BJ (cell line): ENCODE results near the gene RASL10B. TPM values are rescaled to one million over a fixed set of nuclear protein-coding genes. Genes with fewer than 3 reads are reported as not detected.
"Not testable (repeated sequence)": the region's sequence is repeated elsewhere in the genome, so short reads cannot be mapped to it uniquely, and the experiment has no call there.

Experiments used
- CTCF ChIA-PET: fragments of 350-600 bp; formaldehyde crosslinking; extraction: SDS; loops from one replicate; lab custom pipeline; 2021; ENCODE audit warnings: antibody characterized with exemption, inconsistent platforms; lab: Yijun Ruan, JAX
- POLR2A ChIA-PET: fragments of 300-600 bp; sonication (Branson Sonifier 250); formaldehyde crosslinking; extraction: SDS; loops from one replicate; lab custom pipeline; 2021; ENCODE audit warnings: antibody characterized with exemption; lab: Charles Lee
- DNase-seq: peaks from one replicate; pipeline ENCODE4 v3.0.0-alpha.2; 2011; ENCODE audit warnings: low read depth
- H3K27me3 ChIP-seq: 2 replicates; pipeline ENCODE4 v1.6.0; 2011; ENCODE audit warnings: low read length; ENCODE audit not compliant: control insufficient read depth, insufficient read depth
- H3K36me3 ChIP-seq: 2 replicates; pipeline ENCODE4 v1.5.1; 2011; ENCODE audit warnings: low read length; ENCODE audit not compliant: control insufficient read depth, insufficient read depth
- H3K4me3 ChIP-seq: 2 replicates; pipeline ENCODE4 v1.5.1; 2011; ENCODE audit warnings: low read depth, mild to moderate bottlenecking, control low read depth, low read length
- CTCF ChIP-seq: IDR thresholded peaks from 2 replicates; pipeline ENCODE4 v1.5.1; 2011; ENCODE audit warnings: low read depth, mild to moderate bottlenecking, control low read depth, inconsistent platforms, low read length, moderate library complexity; ENCODE audit not compliant: insufficient read depth
- polyA plus RNA-seq: library from polyadenylated mRNA; depleted of rRNA; stranded (reverse); fragments of >200 nt; gene quantifications from 2 replicates; pipeline ENCODE4 v1.2.3, GENCODE V29; 2011

Gene RASL10B
- polyA plus RNA-seq, 1 experiment, result 4.5 TPM

DNA sequence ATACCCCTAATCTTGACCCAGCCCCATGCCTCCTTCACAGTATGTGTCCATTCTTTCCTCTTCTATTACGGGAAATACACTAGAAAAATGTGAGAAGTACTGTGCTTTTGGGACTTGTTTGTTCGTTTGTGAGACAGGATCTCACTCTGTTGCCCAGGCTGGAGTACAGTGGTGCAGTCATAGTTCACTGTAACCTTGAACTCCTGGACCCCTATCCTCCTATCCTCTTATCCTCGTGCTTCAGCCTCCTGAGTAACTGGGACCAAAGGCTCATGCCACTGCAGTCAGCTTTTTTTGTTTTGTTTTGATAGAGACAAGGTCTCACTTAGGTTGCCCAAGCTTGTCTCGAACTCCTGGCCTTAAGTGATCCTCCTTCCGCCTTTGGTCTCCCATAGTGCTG, 29.9 kb upstream of the RASL10B start:
- POLR2A ChIA-PET, result no interaction called here
- TF ChIP-seq CTCF, result no peak
- CTCF ChIA-PET, result interaction anchor here (1.4 kb wide), 1 partner anchor 9 kb away, joined by 3 read pairs; no protein-coding TSS in a partner anchor
- no peak for DNase-seq
- Histone ChIP-seq H3K36me3 (no peaks in the 10 kb centered on the region), H3K4me3 (no peak overlapping the region), H3K27me3 (no peaks in the 10 kb centered on the region)

- POLR2A ChIA-PET, DNase-seq, H3K4me3 ChIP-seq, H3K27me3 ChIP-seq, H3K36me3 ChIP-seq: not testable (repeated sequence)
- CTCF ChIA-PET, result interaction anchor here (1.5 kb wide), 1 partner anchor 106 kb away, joined by 3 read pairs; the partner anchor contains the start of gene TAF15
These were observed 28.1 kb upstream of the RASL10B start for GRCh38 chr17:35703308-35703707.

DNA sequence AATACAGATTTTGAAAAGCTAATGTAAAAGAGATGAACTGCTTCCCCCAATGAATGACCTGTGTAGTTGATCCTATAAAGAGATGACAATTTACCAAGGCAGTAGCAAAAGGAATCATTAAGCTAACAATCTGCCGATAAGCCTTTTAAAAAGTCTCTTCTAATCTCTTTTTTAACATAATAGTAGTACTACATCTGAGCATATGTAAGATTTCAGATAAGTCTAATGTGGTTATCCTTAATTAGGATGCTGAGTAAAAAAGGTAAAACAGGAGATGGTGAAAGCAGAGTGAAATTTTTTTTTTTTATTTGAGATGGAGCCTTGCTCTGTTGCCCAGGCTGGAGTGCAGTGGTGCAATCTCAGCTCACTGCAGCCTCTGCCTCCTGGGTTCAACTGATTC, 26.2 kb upstream of the RASL10B start:
- ChIA-PET POLR2A (no interaction called here), CTCF (interaction anchor here (1.0 kb wide), 1 partner anchor 92 kb away, joined by 3 read pairs; no protein-coding TSS in a partner anchor)
- H3K27me3 ChIP-seq, result no peaks in the 10 kb centered on the region
- H3K36me3 ChIP-seq, result peaks cover 3% of the 10 kb centered on the region
- no peak for TF ChIP-seq CTCF
- no peak overlapping the region for H3K4me3 ChIP-seq
- no peak for DNase-seq

DNA sequence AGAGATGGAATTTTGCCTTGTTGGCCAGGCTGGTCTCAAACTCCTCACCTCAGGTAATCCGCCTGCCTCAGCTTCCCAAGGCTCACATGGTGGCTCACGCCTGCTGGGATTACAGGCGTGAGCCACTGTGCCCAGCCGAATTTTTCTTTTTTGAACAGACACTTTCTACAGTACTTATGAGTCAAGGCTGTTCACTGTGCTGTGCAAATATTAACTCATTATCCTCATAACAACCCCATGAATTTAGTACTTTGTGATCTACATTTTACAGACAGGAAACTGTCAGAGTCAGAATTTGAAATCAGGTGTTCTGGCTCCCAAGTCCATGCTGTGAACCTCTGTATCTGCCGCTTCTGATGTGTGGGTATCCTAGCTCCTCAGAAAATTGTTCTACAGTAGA, 25.7 kb upstream of the RASL10B start:
- CTCF ChIA-PET, result interaction anchor here (1.0 kb wide), 1 partner anchor 92 kb away, joined by 3 read pairs; no protein-coding TSS in a partner anchor
- no peak for DNase-seq
- no peak overlapping the region for H3K4me3 ChIP-seq
- no peaks in the 10 kb centered on the region for H3K27me3 ChIP-seq
- peaks cover 3% of the 10 kb centered on the region for H3K36me3 ChIP-seq
- TF ChIP-seq CTCF, result no peak
- POLR2A ChIA-PET, result no interaction called here

GRCh38 chr17:35708149-35708548, 23.3 kb upstream of the RASL10B start:
- H3K4me3 ChIP-seq, result no peak overlapping the region
- H3K27me3 ChIP-seq, result no peaks in the 10 kb centered on the region
- CTCF ChIA-PET, result no interaction called here
- no peak for TF ChIP-seq CTCF
- DNase-seq, result no peak
- peaks cover 4% of the 10 kb centered on the region for H3K36me3 ChIP-seq
- POLR2A ChIA-PET, result no interaction called here

DNA sequence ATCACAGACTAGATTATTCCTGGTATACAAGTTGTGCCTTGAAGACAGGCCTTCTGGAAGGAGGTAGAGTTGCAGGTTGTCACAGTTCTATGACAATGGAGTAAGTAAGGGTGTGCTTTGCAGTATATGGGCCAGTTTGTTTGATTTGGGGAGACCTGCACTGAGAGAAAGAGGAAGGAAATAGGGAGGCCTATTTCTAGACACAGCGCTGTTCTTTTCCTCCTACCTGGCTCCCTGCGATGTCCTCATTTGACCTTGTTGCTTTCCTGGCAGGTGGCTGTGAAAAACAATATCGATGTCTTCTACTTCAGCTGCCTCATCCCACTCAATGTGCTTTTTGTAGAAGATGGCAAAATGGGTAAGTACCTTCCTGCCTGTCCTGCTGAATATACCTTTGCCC, 22.5 kb upstream of the RASL10B start:
- Histone ChIP-seq H3K36me3 (peaks cover 4% of the 10 kb centered on the region), H3K27me3 (no peaks in the 10 kb centered on the region), H3K4me3 (no peak overlapping the region)
- ChIA-PET CTCF (interaction anchor here (1.0 kb wide), 1 partner anchor 13 kb away, joined by 4 read pairs; no protein-coding TSS in a partner anchor), POLR2A (no interaction called here)
- DNase-seq, result no peak
- TF ChIP-seq CTCF, result no peak
